Karpas-422 (cell line): Measurements from ENCODE around the gene TRIM15. TPM values are rescaled to one million over a fixed set of nuclear protein-coding genes. Genes with fewer than 3 reads are reported as not detected.
"Not testable (repeated sequence)": the region's sequence is repeated elsewhere in the genome, so short reads cannot be mapped to it uniquely, and the experiment has no call there.

Source experiments
- DNase-seq: peaks from one replicate; pipeline ENCODE4 v3.0.0-alpha.2; 2015
- H2AFZ ChIP-seq: fragments of 200-600 bp; sonication (generic); 2 replicates; pipeline ENCODE4 v1.6.1; 2014; ENCODE audit warnings: antibody characterized with exemption, low read length, mixed read lengths
- H3K27ac ChIP-seq: fragments of 200-600 bp; sonication (generic); 2 replicates; pipeline ENCODE4 v1.5.1; 2014; ENCODE audit warnings: mild to moderate bottlenecking, low read length, moderate library complexity
- H3K27me3 ChIP-seq: fragments of 200-600 bp; sonication (generic); 2 replicates; pipeline ENCODE4 v1.6.1; 2014; ENCODE audit warnings: low read length, mixed read lengths
- H3K36me3 ChIP-seq: fragments of 200-600 bp; sonication (generic); 2 replicates; pipeline ENCODE4 v1.6.1; 2014; ENCODE audit warnings: low read length, mixed read lengths; ENCODE audit not compliant: insufficient read depth
- H3K4me1 ChIP-seq: fragments of 200-600 bp; sonication (generic); 2 replicates; pipeline ENCODE4 v1.6.1; 2014; ENCODE audit warnings: mild to moderate bottlenecking, low read length, mixed read lengths
- H3K4me2 ChIP-seq: fragments of 200-600 bp; sonication (generic); 2 replicates; pipeline ENCODE4 v1.6.1; 2014; ENCODE audit warnings: low read length, low read depth, mild to moderate bottlenecking; ENCODE audit not compliant: poor library complexity, severe bottlenecking
- H3K4me3 ChIP-seq: fragments of 200-600 bp; sonication (generic); 2 replicates; pipeline ENCODE4 v1.5.1; 2014; ENCODE audit warnings: mild to moderate bottlenecking, antibody characterized with exemption, low read length, mixed read lengths
- H3K79me2 ChIP-seq: fragments of 200-600 bp; sonication (generic); 2 replicates; pipeline ENCODE4 v1.6.1; 2014; ENCODE audit warnings: mild to moderate bottlenecking, low read length, mixed read lengths
- H3K9ac ChIP-seq: fragments of 200-600 bp; sonication (generic); 2 replicates; pipeline ENCODE4 v1.6.0; 2014; ENCODE audit warnings: low read length
- H3K9me2 ChIP-seq: fragments of 200-600 bp; sonication (generic), shearing (Covaris generic); replicated peaks from 2 replicates; pipeline ENCODE4 v1.6.0; 2014; ENCODE audit warnings: mild to moderate bottlenecking, low read length, moderate library complexity; ENCODE audit not compliant: insufficient read depth
- H3K9me3 ChIP-seq: fragments of 300-700, 200-600 bp; sonication (generic); 2 replicates; pipeline ENCODE4 v1.6.1; 2014; ENCODE audit warnings: low read length, mixed read lengths
- H4K20me1 ChIP-seq: fragments of 200-600 bp; sonication (generic); 2 replicates; pipeline ENCODE4 v1.6.1; 2014; ENCODE audit warnings: mild to moderate bottlenecking, antibody characterized with exemption, low read length, low read depth; ENCODE audit not compliant: insufficient read depth
- total RNA-seq: library from RNA; depleted of rRNA; stranded (reverse); fragments of >200 nt; shearing (Covaris generic); gene quantifications from 2 replicates; pipeline ENCODE4 v1.2.3, GENCODE V29; 2014; ENCODE audit warnings: low replicate concordance

TRIM15 gene
- total RNA-seq, 1 experiment from 2014 or later: not detected

- no peak for DNase-seq
- H3K9me2 ChIP-seq: no peaks in the 10 kb centered on the region
- H4K20me1 ChIP-seq: peaks cover 12% of the 10 kb centered on the region; the same call in 1 of the 2 replicates
- peaks cover 51% of the 10 kb centered on the region for H3K4me1 ChIP-seq
- H3K36me3 ChIP-seq: no peaks in the 10 kb centered on the region
- H3K9ac ChIP-seq: peak overlapping the region; percentile 94
- peak overlapping the region; percentile 81 for H3K27ac ChIP-seq
- no peaks in the 10 kb centered on the region for H3K27me3 ChIP-seq
- peak overlapping the region; percentile 76 for H2AFZ ChIP-seq
- no peaks in the 10 kb centered on the region for H3K9me3 ChIP-seq
- H3K79me2 ChIP-seq: peaks cover 45% of the 10 kb centered on the region
- H3K4me3 ChIP-seq: peak overlapping the region; percentile 81
- peak overlapping the region; percentile 91 for H3K4me2 ChIP-seq
Observed at GRCh38 chr6:30213667-30213956, 50.3 kb downstream of the TRIM15 start.

- Histone ChIP-seq H3K36me3 (no peaks in the 10 kb centered on the region), H3K79me2 (peaks cover 40% of the 10 kb centered on the region), H3K27me3 (no peaks in the 10 kb centered on the region), H3K9me2 (no peaks in the 10 kb centered on the region), H4K20me1 (peaks cover 8% of the 10 kb centered on the region; the same call in 1 of the 2 replicates), H3K9me3 (no peaks in the 10 kb centered on the region), H3K4me2 (peak overlapping the region; percentile 91), H3K4me1 (peaks cover 46% of the 10 kb centered on the region), H2AFZ (peak overlapping the region; percentile 76), H3K9ac (peak overlapping the region; percentile 94), H3K4me3 (peak overlapping the region; percentile 81), H3K27ac (peak overlapping the region; percentile 81)
- peak; percentile 88 for DNase-seq
Observed at GRCh38 chr6:30213957-30214656, 50.8 kb downstream of the TRIM15 start.

- Histone ChIP-seq H3K9me3 (no peaks in the 10 kb centered on the region), H3K4me3 (peak overlapping the region; percentile 81), H3K9ac (peak overlapping the region; percentile 94), H3K27me3 (no peaks in the 10 kb centered on the region), H3K4me2 (peak overlapping the region; percentile 91), H3K36me3 (no peaks in the 10 kb centered on the region), H2AFZ (peak overlapping the region; percentile 76; the same call in 1 of the 2 replicates), H4K20me1 (0 out of 2 replicates have a peak, but pooled peaks cover 8% of the 10 kb centered on the region), H3K9me2 (no peaks in the 10 kb centered on the region), H3K27ac (no peak overlapping the region), H3K79me2 (peaks cover 35% of the 10 kb centered on the region), H3K4me1 (peaks cover 42% of the 10 kb centered on the region)
- no peak for DNase-seq
Observed at GRCh38 chr6:30214657-30214982, 51.3 kb downstream of the TRIM15 start.

GRCh38 chr6:30216096-30216495 is 52.8 kb downstream of the TRIM15 start:
- H3K27me3 ChIP-seq: no peaks in the 10 kb centered on the region
- H3K9ac ChIP-seq: no peak overlapping the region
- H2AFZ ChIP-seq: no peak overlapping the region
- peaks cover 21% of the 10 kb centered on the region for H3K79me2 ChIP-seq
- H3K36me3 ChIP-seq: no peaks in the 10 kb centered on the region
- H3K9me3 ChIP-seq: no peaks in the 10 kb centered on the region
- H3K4me1 ChIP-seq: peaks cover 30% of the 10 kb centered on the region
- H3K4me3 ChIP-seq: no peak overlapping the region
- no peak overlapping the region for H3K4me2 ChIP-seq
- no peak for DNase-seq
- no peak overlapping the region for H3K27ac ChIP-seq
- H3K9me2 ChIP-seq: no peaks in the 10 kb centered on the region
- H4K20me1 ChIP-seq: 0 out of 2 replicates have a peak, but pooled peaks cover 4% of the 10 kb centered on the region

GRCh38 chr6:30219244-30219643 is 55.9 kb downstream of the TRIM15 start:
- H3K9ac ChIP-seq: no peak overlapping the region
- no peaks in the 10 kb centered on the region for H3K9me2 ChIP-seq
- H3K27ac ChIP-seq: no peak overlapping the region
- DNase-seq: peak; percentile 82
- no peaks in the 10 kb centered on the region for H3K79me2 ChIP-seq
- H3K9me3 ChIP-seq: peaks cover 8% of the 10 kb centered on the region; the same call in 1 of the 2 replicates
- no peaks in the 10 kb centered on the region for H3K27me3 ChIP-seq
- peaks cover 10% of the 10 kb centered on the region for H3K4me1 ChIP-seq
- H4K20me1 ChIP-seq: no peaks in the 10 kb centered on the region
- H3K4me3 ChIP-seq: no peak overlapping the region
- H3K4me2 ChIP-seq: no peak overlapping the region
- no peaks in the 10 kb centered on the region for H3K36me3 ChIP-seq
- H2AFZ ChIP-seq: peak overlapping the region; percentile 77; the same call in 1 of the 2 replicates

GRCh38 chr6:30221395-30221794 is 58.0 kb downstream of the TRIM15 start:
- H3K27me3 ChIP-seq, H2AFZ ChIP-seq: not testable (repeated sequence)

GRCh38 chr6:30221956-30222355 is 58.6 kb downstream of the TRIM15 start:
- H3K27me3 ChIP-seq, H3K36me3 ChIP-seq, H3K4me3 ChIP-seq, H3K4me2 ChIP-seq, H3K27ac ChIP-seq, H2AFZ ChIP-seq, H3K79me2 ChIP-seq, H3K9ac ChIP-seq, H3K4me1 ChIP-seq, H4K20me1 ChIP-seq, H3K9me3 ChIP-seq, DNase-seq, H3K9me2 ChIP-seq: not testable (repeated sequence)

More at GRCh38 chr6:30221395-30221794, 58.0 kb downstream of the TRIM15 start:
- DNase-seq, H3K9me2 ChIP-seq, H3K36me3 ChIP-seq, H4K20me1 ChIP-seq, H3K9me3 ChIP-seq, H3K4me1 ChIP-seq, H3K4me2 ChIP-seq, H3K27ac ChIP-seq, H3K4me3 ChIP-seq, H3K9ac ChIP-seq, H3K79me2 ChIP-seq: not testable (repeated sequence)
